B cell (primary cell): ENCODE measurements around the gene SLC25A10.

ENCODE experiments used
- CTCF ChIP-seq: fragments of 200-600 bp; IDR thresholded peaks from one replicate; pipeline ENCODE4 v1.8.0; 2022; ENCODE audit warnings: antibody characterized with exemption, mild to moderate bottlenecking
- EZH2 ChIP-seq: IDR thresholded peaks from 2 replicates; pipeline ENCODE4 v1.6.1; 2012; ENCODE audit warnings: borderline replicate concordance, low read depth, mild to moderate bottlenecking, moderate library complexity, low read length; ENCODE audit not compliant: insufficient read depth, poor library complexity, severe bottlenecking

GRCh38 chr17:81713004-81713555 is 996 bp downstream of the SLC25A10 start:
- TF ChIP-seq CTCF (no peak), EZH2 (no peak)
